HG03066 (cell line): ENCODE data around the gene ELOB.
"Not testable (repeated sequence)": the region's sequence is repeated elsewhere in the genome, so short reads cannot be mapped to it uniquely, and the experiment has no call there.

Experiments
- ATAC-seq: cut with Tn5 transposase; IDR thresholded peaks from one replicate; pipeline ENCODE4 v1.9.1; 2021; ENCODE audit warnings: low read depth; ENCODE audit not compliant: unreplicated experiment

The ELOB gene

GRCh38 chr16:2726923-2727322 lies 50.2 kb downstream of the ELOB start:
- ATAC-seq = no peak

GRCh38 chr16:2724816-2725348 lies 52.2 kb downstream of the ELOB start:
- ATAC-seq = no peak

- ATAC-seq = no peak
Measured at GRCh38 chr16:2724088-2724676, 52.9 kb downstream of the ELOB start.

GRCh38 chr16:2721634-2722173 lies 55.4 kb downstream of the ELOB start:
- ATAC-seq = not testable (repeated sequence)
